Measurements from ENCODE around the gene DGKD. TPM values are rescaled to one million over a fixed set of nuclear protein-coding genes. Genes with fewer than 3 reads are reported as not detected.

DGKD gene
- total and polyA plus RNA-seq, 12 donors = 6.8 to 43.8 (median 16.5) TPM

- 80 to 90% (median 86%) methylated on average over 8 to 9 of the region's 9 CpGs for WGBS, 4 donors
- Histone ChIP-seq H3K4me3 (no peak overlapping the region), H3K27ac (peak overlapping the region in 1 of 5 donors; percentile 24), H3K4me1 (replicated peaks in 1 of 2) (peaks cover 6 to 25% of the 10 kb centered on the region in 2 donors), H3K27me3 (no peaks in the 10 kb centered on the region), H3K9me3 (replicated peaks in 1 of 3) (peaks cover 0 to 19% (median 0%) of the 10 kb centered on the region in 3 donors), H3K36me3 (replicated peaks in 1 of 2) (no peaks in the 10 kb centered on the region)
- no peak for DNase-seq
- no peak for TF ChIP-seq POLR2A (IDR thresholded peaks at IDR 0.05)
- TF ChIP-seq, protein P1, sequence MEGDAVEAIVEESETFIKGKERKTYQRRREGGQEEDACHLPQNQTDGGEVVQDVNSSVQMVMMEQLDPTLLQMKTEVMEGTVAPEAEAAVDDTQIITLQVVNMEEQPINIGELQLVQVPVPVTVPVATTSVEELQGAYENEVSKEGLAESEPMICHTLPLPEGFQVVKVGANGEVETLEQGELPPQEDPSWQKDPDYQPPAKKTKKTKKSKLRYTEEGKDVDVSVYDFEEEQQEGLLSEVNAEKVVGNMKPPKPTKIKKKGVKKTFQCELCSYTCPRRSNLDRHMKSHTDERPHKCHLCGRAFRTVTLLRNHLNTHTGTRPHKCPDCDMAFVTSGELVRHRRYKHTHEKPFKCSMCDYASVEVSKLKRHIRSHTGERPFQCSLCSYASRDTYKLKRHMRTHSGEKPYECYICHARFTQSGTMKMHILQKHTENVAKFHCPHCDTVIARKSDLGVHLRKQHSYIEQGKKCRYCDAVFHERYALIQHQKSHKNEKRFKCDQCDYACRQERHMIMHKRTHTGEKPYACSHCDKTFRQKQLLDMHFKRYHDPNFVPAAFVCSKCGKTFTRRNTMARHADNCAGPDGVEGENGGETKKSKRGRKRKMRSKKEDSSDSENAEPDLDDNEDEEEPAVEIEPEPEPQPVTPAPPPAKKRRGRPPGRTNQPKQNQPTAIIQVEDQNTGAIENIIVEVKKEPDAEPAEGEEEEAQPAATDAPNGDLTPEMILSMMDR (IDR thresholded peaks at IDR 0.05) = no peak
- intact Hi-C loops (cut with DNase I) = no loop called here
Observed at GRCh38 chr2:233408366-233409285, 54.3 kb downstream of the DGKD start.

DNA sequence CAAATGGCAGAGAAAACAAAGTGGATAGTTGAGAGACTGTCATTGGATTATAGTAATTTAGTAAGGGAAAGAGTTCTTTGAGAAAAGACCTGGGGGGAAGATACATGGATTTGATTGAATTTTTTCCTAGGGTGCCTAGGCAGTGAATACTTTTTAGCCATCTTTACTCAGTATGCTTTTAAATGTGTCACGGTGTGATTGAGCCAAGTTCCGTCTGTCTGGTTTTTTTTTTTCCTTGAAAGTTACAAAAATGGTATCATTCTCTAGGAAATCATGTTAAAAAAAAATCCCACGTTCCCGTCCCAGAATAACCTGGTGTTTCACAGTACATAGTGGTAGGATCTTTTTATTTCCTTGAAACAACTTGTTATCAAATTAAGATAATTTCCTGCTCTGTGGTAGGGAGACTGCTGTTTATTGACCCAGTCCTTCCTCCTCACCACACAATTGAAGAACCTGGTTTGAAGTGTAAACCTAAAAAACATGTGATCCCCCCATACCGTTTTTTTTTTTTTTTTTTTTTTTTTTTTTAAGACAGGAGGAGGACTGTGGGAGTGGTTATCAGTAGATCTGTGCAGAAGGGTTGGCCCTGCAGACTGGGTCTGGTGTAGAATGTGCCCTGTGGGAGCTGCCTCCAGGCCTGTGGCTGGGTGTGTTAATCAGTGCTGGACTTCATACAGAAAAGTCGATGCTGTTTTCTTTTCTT, 55.1 kb downstream of the DGKD start:
- no peaks in the 10 kb centered on the region for H3K27me3 ChIP-seq
- peak in 2 of 7 donors; percentile 44 to 51 for DNase-seq
- peaks cover 13 to 33% of the 10 kb centered on the region in 2 donors for H3K4me1 ChIP-seq (replicated peaks in 1 of 2)
- H3K36me3 ChIP-seq (replicated peaks in 1 of 2) = no peaks in the 10 kb centered on the region
- WGBS, 4 donors = 6 to 13% (median 10%) methylated on average over 6 of the region's 6 CpGs
- H3K4me3 ChIP-seq = no peak overlapping the region
- TF ChIP-seq POLR2A (IDR thresholded peaks at IDR 0.05) = no peak
- TF ChIP-seq, protein P1 (IDR thresholded peaks at IDR 0.05) = no peak
- intact Hi-C loops (cut with DNase I) = no loop called here
- H3K9me3 ChIP-seq (replicated peaks in 1 of 3) = peaks cover 0 to 19% (median 0%) of the 10 kb centered on the region in 3 donors
- peak overlapping the region in 2 of 5 donors; percentile 40 to 45 for H3K27ac ChIP-seq

DNA sequence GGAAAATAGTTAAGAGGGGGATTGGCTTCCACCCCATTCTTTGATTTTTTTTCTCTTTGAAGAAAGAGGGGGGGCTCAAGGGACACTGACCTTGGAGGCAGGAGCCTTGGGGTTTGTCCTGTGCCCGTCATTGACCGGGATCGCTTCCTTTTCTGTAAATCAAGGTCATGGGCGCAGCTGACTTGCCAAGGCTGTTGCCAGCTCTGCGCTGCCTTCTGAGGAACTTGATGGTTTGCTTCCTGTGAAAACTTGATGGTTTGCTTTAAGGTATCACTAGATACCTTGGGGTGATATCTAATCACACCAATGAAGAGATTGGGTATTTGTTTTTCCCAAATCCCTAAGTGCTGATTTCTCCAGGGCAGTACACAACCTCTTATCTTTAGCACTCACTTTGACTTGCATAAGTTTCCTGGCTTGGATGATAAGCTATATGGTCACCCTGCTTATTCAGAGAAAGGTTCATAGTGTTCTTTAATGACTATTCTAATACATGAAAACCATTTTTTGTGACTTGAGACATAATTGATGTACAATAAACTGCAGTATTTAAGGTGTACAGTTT, 56.0 kb downstream of the DGKD start:
- peak in 4 of 7 donors; percentile 47 to 67 (median 57) for DNase-seq
- H3K27me3 ChIP-seq = no peaks in the 10 kb centered on the region
- peaks cover 0 to 19% (median 0%) of the 10 kb centered on the region in 3 donors for H3K9me3 ChIP-seq (replicated peaks in 1 of 3)
- no peaks in the 10 kb centered on the region for H3K36me3 ChIP-seq (replicated peaks in 1 of 2)
- WGBS, 4 donors = 29 to 63% (median 45%) methylated on average over 5 of the region's 5 CpGs
- TF ChIP-seq, protein P1 (IDR thresholded peaks at IDR 0.05) = no peak
- TF ChIP-seq POLR2A (IDR thresholded peaks at IDR 0.05) = no peak
- H3K4me1 ChIP-seq (replicated peaks in 1 of 2) = peaks cover 18 to 41% of the 10 kb centered on the region in 2 donors
- intact Hi-C loops (cut with DNase I) = no loop called here
- peak overlapping the region in 3 of 5 donors; percentile 40 to 56 (median 45) for H3K27ac ChIP-seq
- H3K4me3 ChIP-seq = no peak overlapping the region

- DNase-seq = no peak
- H3K4me1 ChIP-seq (replicated peaks in 1 of 2) = peaks cover 18 to 44% of the 10 kb centered on the region in 2 donors
- intact Hi-C loops (cut with DNase I) = no loop called here
- peaks cover 0 to 19% (median 0%) of the 10 kb centered on the region in 3 donors for H3K9me3 ChIP-seq (replicated peaks in 1 of 3)
- no peaks in the 10 kb centered on the region for H3K36me3 ChIP-seq (replicated peaks in 1 of 2)
- TF ChIP-seq POLR2A (IDR thresholded peaks at IDR 0.05) = no peak
- TF ChIP-seq, protein P1 (IDR thresholded peaks at IDR 0.05) = no peak
- WGBS, 4 donors = 88 to 100% (median 98%) methylated on average over 1 of the region's 1 CpG
- H3K27ac ChIP-seq = peak overlapping the region in 1 of 5 donors; percentile 45
- no peaks in the 10 kb centered on the region for H3K27me3 ChIP-seq
- H3K4me3 ChIP-seq = no peak overlapping the region
Observed at GRCh38 chr2:233411162-233411561, 56.9 kb downstream of the DGKD start.
